IMR-90 (cell line): ENCODE results near the gene NR1D1. TPM values are rescaled to one million over a fixed set of nuclear protein-coding genes. Genes with fewer than 3 reads are reported as not detected.

ENCODE experiments used
- ATAC-seq: fragments of 200-7000 bp; cut with Tn5 transposase; 2 replicates; pipeline ENCODE4 v1.9.1; 2020; ENCODE audit warnings: low read depth, mild to moderate bottlenecking, moderate library complexity
- BruUV-seq: library from RNA; stranded (reverse); fragments of 400-500 nt; replicated peaks from 2 replicates; lab custom pipeline; 2021; lab: Mats Ljungman, UMichigan
- CTCF ChIA-PET: fragments of 300-600 bp; formaldehyde crosslinking; extraction: SDS; loops from one replicate; lab custom pipeline; 2021; ENCODE audit warnings: antibody characterized with exemption; lab: Yijun Ruan, JAX
- POLR2A ChIA-PET: fragments of 300-600 bp; sonication (Branson Sonifier 250); formaldehyde crosslinking; loops from one replicate; lab custom pipeline; 2022; ENCODE audit warnings: antibody characterized with exemption; ENCODE audit not compliant: unreplicated experiment; lab: Charles Lee
- DNase-seq: peaks from one replicate; pipeline ENCODE4 v3.0.0; 2013
- H2AFZ ChIP-seq: replicated peaks from 2 replicates; pipeline ENCODE3; 2013; ENCODE audit warnings: low read length, mild to moderate bottlenecking; ENCODE audit not compliant: poor library complexity
- H2AK5ac ChIP-seq: 2 replicates; pipeline ENCODE4 v1.6.1; 2013; ENCODE audit warnings: low read depth, low read length, inconsistent platforms
- H2AK9ac ChIP-seq: replicated peaks from 2 replicates; pipeline ENCODE3; 2013; ENCODE audit warnings: mild to moderate bottlenecking, low read depth, low read length, moderate library complexity; ENCODE audit not compliant: poor library complexity
- H2BK120ac ChIP-seq: 2 replicates; pipeline ENCODE4 v1.6.1; 2013; ENCODE audit warnings: low read depth, low read length, inconsistent platforms
- H2BK15ac ChIP-seq: 3 replicates; pipeline ENCODE4 v1.6.1; 2013; ENCODE audit warnings: low read depth, low read length, inconsistent platforms
- H2BK20ac ChIP-seq: 2 replicates; pipeline ENCODE4 v1.6.1; 2013; ENCODE audit warnings: low read depth, mild to moderate bottlenecking, inconsistent platforms, low read length, moderate library complexity
- H2BK5ac ChIP-seq: 2 replicates; pipeline ENCODE4 v1.6.1; 2013; ENCODE audit warnings: mild to moderate bottlenecking, low read depth, low read length, inconsistent platforms; ENCODE audit not compliant: poor library complexity, severe bottlenecking
- H3K14ac ChIP-seq: replicated peaks from 2 replicates; pipeline ENCODE4 v1.6.1; 2013; ENCODE audit warnings: low read depth, low read length, inconsistent platforms
- H3K18ac ChIP-seq: 2 replicates; pipeline ENCODE4 v1.6.1; 2013; ENCODE audit warnings: low read depth, low read length, control low read depth
- H3K23ac ChIP-seq: 2 replicates; pipeline ENCODE4 v1.6.1; 2013; ENCODE audit warnings: low read depth, low read length, inconsistent platforms
- H3K27ac ChIP-seq: 2 replicates; pipeline ENCODE4 v1.5.1; 2013; ENCODE audit warnings: mild to moderate bottlenecking, control low read depth, low read length; ENCODE audit not compliant: insufficient read depth
- H3K27me3 ChIP-seq: 2 replicates; pipeline ENCODE4 v1.6.1; 2013; ENCODE audit warnings: low read length; ENCODE audit not compliant: control insufficient read depth, insufficient read depth
- H3K36me3 ChIP-seq: 2 replicates; pipeline ENCODE4 v1.6.1; 2013; ENCODE audit warnings: low read length, mixed read lengths; ENCODE audit not compliant: control insufficient read depth, insufficient read depth
- H3K4ac ChIP-seq: 2 replicates; pipeline ENCODE4 v1.6.1; 2013; ENCODE audit warnings: low read depth, low read length, inconsistent platforms
- H3K4me1 ChIP-seq: 2 replicates; pipeline ENCODE4 v1.6.1; 2013; ENCODE audit warnings: low read length, mixed read lengths; ENCODE audit not compliant: control insufficient read depth, insufficient read depth
- H3K4me2 ChIP-seq: 2 replicates; pipeline ENCODE4 v1.6.1; 2013; ENCODE audit warnings: low read depth, mild to moderate bottlenecking, control low read depth, low read length, moderate library complexity
- H3K4me3 ChIP-seq: 2 replicates; pipeline ENCODE4 v1.5.1; 2013; ENCODE audit warnings: low read depth, mild to moderate bottlenecking, control low read depth, low read length, moderate library complexity; ENCODE audit not compliant: insufficient read depth
- H3K56ac ChIP-seq: 2 replicates; pipeline ENCODE4 v1.6.1; 2013; ENCODE audit warnings: low read length, inconsistent platforms; ENCODE audit not compliant: insufficient read depth; ENCODE audit errors: extremely low read depth
- H3K79me1 ChIP-seq, 2 experiments: 2 replicates each; pipeline ENCODE4 v1.6.1; 2013; ENCODE audit warnings: low read length in 2 of 2, inconsistent platforms in 1 of 2, low read depth in 1 of 2
- H3K9ac ChIP-seq: 2 replicates; pipeline ENCODE4 v1.6.1; 2013; ENCODE audit warnings: low read depth, low read length, control low read depth
- H3K9me1 ChIP-seq: 2 replicates; pipeline ENCODE4 v1.6.1; 2013; ENCODE audit warnings: low read length, inconsistent platforms; ENCODE audit not compliant: insufficient read depth
- H3K9me3 ChIP-seq: 2 replicates; pipeline ENCODE4 v1.6.1; 2013; ENCODE audit warnings: low read length; ENCODE audit not compliant: control insufficient read depth, insufficient read depth
- H4K20me1 ChIP-seq: 2 replicates; pipeline ENCODE4 v1.6.1; 2013; ENCODE audit warnings: low read length, inconsistent platforms; ENCODE audit not compliant: insufficient read depth
- H4K5ac ChIP-seq: 2 replicates; pipeline ENCODE4 v1.6.1; 2013; ENCODE audit warnings: mild to moderate bottlenecking, low read depth, low read length, control low read depth
- H4K8ac ChIP-seq, 2 experiments: 2 replicates each; pipeline ENCODE4 v1.6.1; 2013; ENCODE audit warnings: low read depth in 2 of 2, low read length in 2 of 2, control low read depth in 1 of 2, inconsistent platforms in 1 of 2
- H4K91ac ChIP-seq: 2 replicates; pipeline ENCODE4 v1.6.1; 2013; ENCODE audit warnings: low read depth, low read length, inconsistent platforms; ENCODE audit not compliant: insufficient read depth
- BHLHE40 ChIP-seq: fragments of 150-350 bp; IDR thresholded peaks from 2 replicates; pipeline ENCODE4 v1.6.1; 2016; ENCODE audit warnings: mild to moderate bottlenecking, low read depth, low read length
- CEBPB ChIP-seq: IDR thresholded peaks from 2 replicates; pipeline ENCODE4 v1.6.1; 2012; ENCODE audit warnings: low read depth, low read length, improper control_type of control experiment
- CHD1 ChIP-seq: IDR thresholded peaks from 2 replicates; pipeline ENCODE4 v1.6.1; 2012; ENCODE audit warnings: low read depth, low read length, improper control_type of control experiment
- CTCF ChIP-seq: conservative IDR thresholded peaks from 2 replicates; pipeline ENCODE4 v1.5.1; 2012; ENCODE audit warnings: mild to moderate bottlenecking, low read depth, low read length, improper control_type of control experiment
- FOS ChIP-seq: fragments of 150-350 bp; IDR thresholded peaks from 2 replicates; pipeline ENCODE4 v1.6.1; 2016; ENCODE audit warnings: low read depth, low read length
- MXI1 ChIP-seq: IDR thresholded peaks from 2 replicates; pipeline ENCODE4 v1.6.1; 2012; ENCODE audit warnings: low read depth, mild to moderate bottlenecking, low read length, moderate library complexity, borderline replicate concordance
- NFE2L2 ChIP-seq: fragments of 150-350 bp; IDR thresholded peaks from 2 replicates; pipeline ENCODE4 v1.6.1; 2016; ENCODE audit warnings: low read depth, mild to moderate bottlenecking, low read length
- POLR2A ChIP-seq: IDR thresholded peaks from 2 replicates; pipeline ENCODE4 v1.6.1; 2012; ENCODE audit warnings: mild to moderate bottlenecking, low read depth, low read length
- RAD21 ChIP-seq: IDR thresholded peaks from 2 replicates; pipeline ENCODE4 v1.6.1; 2012; ENCODE audit warnings: low read length, improper control_type of control experiment
- RCOR1 ChIP-seq: IDR thresholded peaks from 2 replicates; pipeline ENCODE4 v1.6.1; 2012; ENCODE audit warnings: mild to moderate bottlenecking, low read length, improper control_type of control experiment; ENCODE audit not compliant: insufficient replicate concordance
- RFX5 ChIP-seq: IDR thresholded peaks from 2 replicates; pipeline ENCODE4 v1.8.0; 2012; ENCODE audit warnings: low read depth, mild to moderate bottlenecking, low read length, moderate library complexity
- SMC3 ChIP-seq: fragments of 150-350 bp; IDR thresholded peaks from 2 replicates; pipeline ENCODE4 v1.6.1; 2016; ENCODE audit warnings: low read depth, mild to moderate bottlenecking, antibody characterized with exemption, low read length, moderate library complexity
- WGBS, 2 experiments: methylation state at CpG; one replicate each; pipeline versions ENCODE4 v1.1.5 to v1.1.7; 2013; ENCODE audit warnings: missing lambda C conversion rate in 2 of 2; ENCODE audit not compliant: insufficient read length in 1 of 2; ENCODE audit errors: extremely low coverage in 2 of 2; 5-methylcytosine and 5-hydroxymethylcytosine counted together
- dilution Hi-C: fragments of 300-500 bp; cut with HindIII; formaldehyde crosslinking; loops from one replicate; pipeline ENCODE4 v1.14.3; 2018; ENCODE audit warnings: low sequenced_read_pairs; ENCODE audit not compliant: unreplicated experiment
- in situ Hi-C: fragments of 300-500 bp; cut with MboI; formaldehyde crosslinking; loops from 3 replicates; pipeline ENCODE4 v1.14.3; 2019; ENCODE audit warnings: low sequenced_read_pairs, inconsistent platforms, mixed read lengths
- intact Hi-C: fragments of 100-400 bp; cut with micrococcal nuclease; formaldehyde crosslinking; loops from 2 replicates; pipeline ENCODE4 v1.10.0; 2022
- polyA plus RNA-seq, 3 experiments: library from polyadenylated mRNA; depleted of rRNA; stranded (reverse); fragments of >200 nt; gene quantifications; 2 replicates each; pipeline ENCODE4 v1.2.3, GENCODE V29; 2012; ENCODE audit warnings: low replicate concordance in 1 of 3
- total RNA-seq: library from RNA; depleted of rRNA; stranded (reverse); fragments of >200 nt; gene quantifications from 2 replicates; pipeline ENCODE4 v1.2.3, GENCODE V29; 2012
- TF ChIP-seq, protein P1 (sequence below): fragments of 150-350 bp; IDR thresholded peaks from 2 replicates; pipeline ENCODE4 v1.6.1; 2016; ENCODE audit warnings: low read depth, mild to moderate bottlenecking, low read length, moderate library complexity, borderline replicate concordance

Gene NR1D1
- total and polyA plus RNA-seq, 2 of the 4 experiments (the other 2 are of a cell fraction) = 0.36 to 7.2 TPM

DNA sequence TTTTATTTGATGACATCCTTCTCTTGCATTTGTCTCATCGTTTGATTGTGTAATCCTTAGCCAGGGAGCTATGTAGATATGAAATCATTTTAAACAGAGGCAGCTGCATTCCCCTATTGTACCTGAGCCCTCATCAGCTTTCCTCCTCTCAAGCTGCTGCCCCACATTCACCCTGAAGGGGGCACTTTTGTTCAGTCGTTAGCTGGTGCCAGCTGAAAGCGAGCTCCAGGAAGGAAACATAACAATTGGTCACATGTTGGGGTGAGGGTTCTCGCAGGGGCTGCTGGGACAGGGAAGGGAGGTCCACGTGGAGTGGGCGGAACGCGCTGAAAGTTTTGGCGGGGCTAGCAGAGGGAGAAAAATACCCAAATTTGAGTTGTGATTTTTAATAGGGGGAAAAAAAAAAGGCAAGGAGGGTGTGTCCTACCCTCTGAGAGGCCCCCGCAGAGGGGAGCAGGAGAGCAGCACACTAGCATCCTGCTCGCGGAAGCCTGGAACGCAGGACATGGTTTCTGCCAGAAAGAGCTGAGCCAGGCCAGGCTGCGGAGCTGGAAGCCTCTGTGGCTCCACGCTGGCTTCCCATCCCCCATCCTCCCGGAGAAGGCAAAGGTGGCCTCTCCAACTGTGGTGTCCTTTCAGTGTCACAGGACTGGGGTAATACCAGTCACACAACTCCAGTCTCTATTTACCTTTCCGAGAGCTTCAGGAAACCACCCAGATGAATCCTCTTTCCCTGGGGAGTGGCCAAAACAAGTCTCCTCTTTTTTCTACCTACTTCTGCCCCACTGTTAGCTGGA lies 12.9 kb upstream of the NR1D1 start:
- intact Hi-C loops = loop anchor here (1.0 to 2.0 kb wide), 4 partner anchors 9 to 177 kb away; partner anchors contain the start of gene CASC3
- in situ Hi-C loops = no loop called here
- no TSS peak for BruUV-seq
- TF ChIP-seq POLR2A = no peak
- TF ChIP-seq SMC3 = peak; percentile 77
- no peak for TF ChIP-seq FOS
- peak; percentile 94; the same call in 1 of the 2 replicates for TF ChIP-seq CTCF
- peak; percentile 100 for TF ChIP-seq MXI1
- 0 out of 2 replicates have a peak, but pooled peaks have one; percentile 77 for TF ChIP-seq CHD1
- peak; percentile 93 for TF ChIP-seq CEBPB
- peak; percentile 84 for TF ChIP-seq RAD21
- TF ChIP-seq, protein P1, sequence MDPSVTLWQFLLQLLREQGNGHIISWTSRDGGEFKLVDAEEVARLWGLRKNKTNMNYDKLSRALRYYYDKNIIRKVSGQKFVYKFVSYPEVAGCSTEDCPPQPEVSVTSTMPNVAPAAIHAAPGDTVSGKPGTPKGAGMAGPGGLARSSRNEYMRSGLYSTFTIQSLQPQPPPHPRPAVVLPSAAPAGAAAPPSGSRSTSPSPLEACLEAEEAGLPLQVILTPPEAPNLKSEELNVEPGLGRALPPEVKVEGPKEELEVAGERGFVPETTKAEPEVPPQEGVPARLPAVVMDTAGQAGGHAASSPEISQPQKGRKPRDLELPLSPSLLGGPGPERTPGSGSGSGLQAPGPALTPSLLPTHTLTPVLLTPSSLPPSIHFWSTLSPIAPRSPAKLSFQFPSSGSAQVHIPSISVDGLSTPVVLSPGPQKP = no peak
- TF ChIP-seq BHLHE40 = peak; percentile 35; the same call in 1 of the 2 replicates
- TF ChIP-seq NFE2L2 = no peak
- no peak for TF ChIP-seq RCOR1
- no peak for TF ChIP-seq RFX5

More for the DNA sequence above, 12.9 kb upstream of the NR1D1 start:
- peak overlapping the region; percentile 90 for H3K27ac ChIP-seq
- peak overlapping the region; percentile 77 for H2BK15ac ChIP-seq
- no peaks in the 10 kb centered on the region for H3K36me3 ChIP-seq
- H4K8ac ChIP-seq = peak overlapping the region; percentile 80 to 92
- H3K9ac ChIP-seq = peak overlapping the region; percentile 71
- H3K4me3 ChIP-seq = peak overlapping the region; percentile 24
- peak overlapping the region; percentile 89 for H3K23ac ChIP-seq
- H3K18ac ChIP-seq = peak overlapping the region; percentile 43
- peak overlapping the region; percentile 67 for H3K4me2 ChIP-seq
- H2AK5ac ChIP-seq = peak overlapping the region; percentile 94
- ChIA-PET POLR2A (interaction anchor here (0.6 to 1.3 kb wide), 4 partner anchors 10 to 113 kb away, joined by 3 to 5 read pairs (median 3); no protein-coding TSS in a partner anchor), CTCF (interaction anchor here (0.5 to 2.9 kb wide), 23 partner anchors 10 to 170 kb away, joined by 3 to 25 read pairs (median 4); partner anchors contain the start of gene CSF3)
- peaks cover 36% of the 10 kb centered on the region for H3K4me1 ChIP-seq
- H3K56ac ChIP-seq = peak overlapping the region; percentile 88
- H4K91ac ChIP-seq = peak overlapping the region; percentile 93
- peaks cover 5% of the 10 kb centered on the region; the same call in 1 of the 2 replicates for H4K20me1 ChIP-seq
- peak overlapping the region; percentile 76 for H2AFZ ChIP-seq
- 5% methylated on average over 7 of the region's 17 CpGs; no CpG with 5 or more reads in 1 of the 2 experiments for WGBS, 2 experiments
- H3K14ac ChIP-seq = peak overlapping the region; percentile 86
- no peaks in the 10 kb centered on the region for H3K9me3 ChIP-seq
- H2BK5ac ChIP-seq = peak overlapping the region; percentile 78
- peak overlapping the region; percentile 89 for H2AK9ac ChIP-seq
- ATAC-seq (peak; percentile 58), DNase-seq (peak; percentile 95)
- peak overlapping the region; percentile 74 for H2BK20ac ChIP-seq
- dilution Hi-C loops = no loop called here
- peaks cover 12% of the 10 kb centered on the region; the same call in 1 of the 2 replicates for H3K9me1 ChIP-seq
- H3K27me3 ChIP-seq = no peaks in the 10 kb centered on the region
- peak overlapping the region; percentile 81 for H2BK120ac ChIP-seq
- peak overlapping the region; percentile 95 for H3K4ac ChIP-seq
- peak overlapping the region; percentile 66 for H4K5ac ChIP-seq
- peaks cover 0 to 39% of the 10 kb centered on the region in 2 experiments; a peak in 2 of 4 replicates for H3K79me1 ChIP-seq
